SK-N-SH (cell line): Measurements from ENCODE around the gene STRA8. TPM values are rescaled to one million over a fixed set of nuclear protein-coding genes. Genes with fewer than 3 reads are reported as not detected.
"Not testable (repeated sequence)": the region's sequence is repeated elsewhere in the genome, so short reads cannot be mapped to it uniquely, and the experiment has no call there.

Source experiments
- CTCF ChIA-PET: fragments of 300-600, 350-600 bp; formaldehyde crosslinking; extraction: SDS; loops from one replicate; lab custom pipeline; 2021; lab: Yijun Ruan, JAX
- POLR2A ChIA-PET: fragments of 350-600 bp; sonication (Branson Sonifier 250); formaldehyde crosslinking; extraction: SDS; loops from one replicate; lab custom pipeline; 2020; ENCODE audit warnings: antibody characterized with exemption, inconsistent platforms; lab: Yijun Ruan, JAX
- DNase-seq: peaks from one replicate; pipeline ENCODE4 v3.0.0; 2012
- H2AFZ ChIP-seq: fragments of 200-600 bp; sonication (generic); 2 replicates; pipeline ENCODE4 v1.8.1; 2016; ENCODE audit warnings: antibody characterized with exemption, mild to moderate bottlenecking, low read depth
- H3F3A ChIP-seq: fragments of 200-600 bp; sonication (generic); replicated peaks from 2 replicates; pipeline ENCODE3; 2016; ENCODE audit warnings: antibody characterized with exemption, mild to moderate bottlenecking; ENCODE audit not compliant: insufficient read depth
- H3K27ac ChIP-seq, 2 experiments: fragments of 200-500 bp in 1 of 2; fragments of 200-600 bp in 1 of 2; sonication (Bioruptor generic) in 1 of 2; sonication (generic), shearing (Covaris generic) in 1 of 2; 2 replicates each; pipeline versions ENCODE4 v1.5.1 to v1.6.1; 2014 to 2016; ENCODE audit warnings: low read depth in 2 of 2, inconsistent platforms in 1 of 2, low read length in 1 of 2, mild to moderate bottlenecking in 1 of 2, mixed read lengths in 1 of 2
- H3K27me3 ChIP-seq: fragments of 200-600 bp; sonication (generic), shearing (Covaris generic); 2 replicates; pipeline ENCODE4 v1.6.1; 2016; ENCODE audit warnings: mixed run types; ENCODE audit not compliant: insufficient read depth
- H3K36me3 ChIP-seq, 2 experiments: fragments of 200-500 bp in 1 of 2; fragments of 200-600 bp in 1 of 2; sonication (Bioruptor generic) in 1 of 2; sonication (generic) in 1 of 2; replicated peaks in 1 of 2; 2 replicates each; pipeline versions ENCODE3 to v1.5.1; 2014 to 2016; ENCODE audit warnings: low read length in 1 of 2, mild to moderate bottlenecking in 1 of 2; ENCODE audit not compliant: insufficient read depth in 2 of 2, control insufficient read depth in 1 of 2
- H3K4me1 ChIP-seq, 2 experiments: fragments of 200-500 bp in 1 of 2; fragments of 200-600 bp in 1 of 2; sonication (Bioruptor generic) in 1 of 2; sonication (generic), shearing (Covaris generic) in 1 of 2; 2 replicates each; pipeline versions ENCODE4 v1.5.1 to v1.6.1; 2014 to 2016; ENCODE audit warnings: low read depth in 1 of 2, low read length in 1 of 2, mixed run types in 1 of 2; ENCODE audit not compliant: insufficient read depth in 2 of 2, control insufficient read depth in 1 of 2
- H3K4me2 ChIP-seq: fragments of 200-600 bp; sonication (generic), shearing (Covaris generic); 2 replicates; pipeline ENCODE4 v1.6.1; 2017; ENCODE audit warnings: mixed run types
- H3K4me3 ChIP-seq, 2 experiments: fragments of 200-500 bp in 1 of 2; fragments of 200-600 bp in 1 of 2; sonication (Bioruptor generic) in 1 of 2; sonication (generic), shearing (Covaris generic) in 1 of 2; 2 replicates each; pipeline versions ENCODE4 v1.5.1 to v1.8.1; 2014 to 2016; ENCODE audit warnings: low read depth in 2 of 2, inconsistent platforms in 1 of 2, low read length in 1 of 2, mild to moderate bottlenecking in 1 of 2, mixed read lengths in 1 of 2, moderate library complexity in 1 of 2
- H3K79me2 ChIP-seq: fragments of 200-600 bp; sonication (generic); 2 replicates; pipeline ENCODE4 v1.8.1; 2017; ENCODE audit warnings: mild to moderate bottlenecking; ENCODE audit not compliant: insufficient read depth
- H3K9ac ChIP-seq: fragments of 200-600 bp; sonication (generic); 2 replicates; pipeline ENCODE4 v1.6.1; 2017; ENCODE audit warnings: mixed run types
- H3K9me2 ChIP-seq: fragments of 200-600 bp; sonication (generic); 2 replicates; pipeline ENCODE4 v1.6.1; 2017; ENCODE audit warnings: mixed run types
- H3K9me3 ChIP-seq: fragments of 200-600 bp; sonication (generic); 2 replicates; pipeline ENCODE4 v1.6.1; 2017; ENCODE audit warnings: mixed run types, mild to moderate bottlenecking, moderate library complexity
- H4K20me1 ChIP-seq: fragments of 200-600 bp; sonication (generic); 2 replicates; pipeline ENCODE4 v1.6.1; 2017; ENCODE audit warnings: mild to moderate bottlenecking, mixed run types; ENCODE audit not compliant: insufficient read depth
- EP300 ChIP-seq, 2 experiments: IDR thresholded peaks; 2 replicates each; pipeline versions ENCODE4 v1.4.0 to v1.6.1; 2012; ENCODE audit warnings: borderline replicate concordance in 1 of 2, low read depth in 1 of 2, low read length in 1 of 2
- MXI1 ChIP-seq: IDR thresholded peaks from 2 replicates; pipeline ENCODE4 v1.6.1; 2012; ENCODE audit warnings: mild to moderate bottlenecking, low read depth, low read length, improper control_type of control experiment
- SMC3 ChIP-seq: IDR thresholded peaks from 2 replicates; pipeline ENCODE4 v1.6.1; 2012; ENCODE audit warnings: low read depth, low read length, improper control_type of control experiment
- TAF1 ChIP-seq: IDR thresholded peaks from 2 replicates; pipeline ENCODE4 v1.6.1; 2012; ENCODE audit warnings: low read depth, mild to moderate bottlenecking, low read length, moderate library complexity, borderline replicate concordance
- WGBS: methylation state at CpG from one replicate; pipeline ENCODE4 v1.1.6; 2017; ENCODE audit warnings: low lambda C conversion rate; 5-methylcytosine and 5-hydroxymethylcytosine counted together
- polyA plus RNA-seq, 3 experiments: library from polyadenylated mRNA; depleted of rRNA; stranded (reverse); fragments of >200 nt; gene quantifications; 2 replicates each; pipeline ENCODE4 v1.2.3, GENCODE V29; 2012
- TF ChIP-seq, protein P1 (sequence below): fragments of 200-600 bp; sonication (generic); IDR thresholded peaks from 2 replicates; pipeline ENCODE4 v1.6.1; 2017; ENCODE audit warnings: antibody characterized with exemption, mild to moderate bottlenecking, moderate library complexity

The STRA8 gene
- polyA plus RNA-seq, 1 of the 3 experiments (the other 2 are of a cell fraction), result not detected

DNA sequence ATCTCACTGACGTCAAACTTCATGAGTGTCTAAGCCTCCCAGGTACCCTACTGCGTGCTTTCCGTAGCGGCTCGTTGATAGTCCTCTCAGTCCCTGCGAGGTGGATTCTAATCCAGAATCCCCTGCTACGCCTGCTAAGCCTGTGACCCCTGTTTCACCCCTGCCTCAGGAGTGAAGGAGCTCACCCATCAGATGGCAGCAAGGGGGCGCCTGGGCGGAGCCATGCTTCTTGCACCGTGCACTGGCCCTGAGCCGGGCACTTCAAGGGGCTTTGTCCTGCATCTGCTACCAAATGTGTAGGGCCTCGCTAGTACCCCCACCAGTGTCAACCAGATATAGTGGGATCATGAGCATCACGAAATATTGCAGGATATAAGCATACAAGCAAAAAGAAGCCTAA, 918 bp upstream of the STRA8 start:
- Histone ChIP-seq H3K79me2 (no peaks in the 10 kb centered on the region), H3F3A (no peaks in the 10 kb centered on the region), H3K4me3 (no peak overlapping the region)
- TF ChIP-seq TAF1, result no peak
- TF ChIP-seq, protein P1, sequence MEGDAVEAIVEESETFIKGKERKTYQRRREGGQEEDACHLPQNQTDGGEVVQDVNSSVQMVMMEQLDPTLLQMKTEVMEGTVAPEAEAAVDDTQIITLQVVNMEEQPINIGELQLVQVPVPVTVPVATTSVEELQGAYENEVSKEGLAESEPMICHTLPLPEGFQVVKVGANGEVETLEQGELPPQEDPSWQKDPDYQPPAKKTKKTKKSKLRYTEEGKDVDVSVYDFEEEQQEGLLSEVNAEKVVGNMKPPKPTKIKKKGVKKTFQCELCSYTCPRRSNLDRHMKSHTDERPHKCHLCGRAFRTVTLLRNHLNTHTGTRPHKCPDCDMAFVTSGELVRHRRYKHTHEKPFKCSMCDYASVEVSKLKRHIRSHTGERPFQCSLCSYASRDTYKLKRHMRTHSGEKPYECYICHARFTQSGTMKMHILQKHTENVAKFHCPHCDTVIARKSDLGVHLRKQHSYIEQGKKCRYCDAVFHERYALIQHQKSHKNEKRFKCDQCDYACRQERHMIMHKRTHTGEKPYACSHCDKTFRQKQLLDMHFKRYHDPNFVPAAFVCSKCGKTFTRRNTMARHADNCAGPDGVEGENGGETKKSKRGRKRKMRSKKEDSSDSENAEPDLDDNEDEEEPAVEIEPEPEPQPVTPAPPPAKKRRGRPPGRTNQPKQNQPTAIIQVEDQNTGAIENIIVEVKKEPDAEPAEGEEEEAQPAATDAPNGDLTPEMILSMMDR, result peak; percentile 40; the same call in 1 of the 2 replicates
- TF ChIP-seq, all 33 proteins: peak for 1
- Histone ChIP-seq H3K4me1 (no peaks in the 10 kb centered on the region), H3K36me3 (no peaks in the 10 kb centered on the region), H3K27me3 (no peaks in the 10 kb centered on the region; the same call in 1 of the 2 replicates), H2AFZ (no peak overlapping the region), H3K9ac (no peak overlapping the region), H3K27ac (no peak overlapping the region), H3K9me2 (no peaks in the 10 kb centered on the region), H4K20me1 (no peaks in the 10 kb centered on the region), H3K9me3 (no peaks in the 10 kb centered on the region), H3K4me2 (no peak overlapping the region)
- CTCF ChIA-PET, result interaction anchor here (0.9 to 1.5 kb wide), 5 partner anchors 10 to 42 kb away, joined by 3 to 4 read pairs (median 3); no protein-coding TSS in a partner anchor
- peak; percentile 57 for DNase-seq
- POLR2A ChIA-PET, result interaction anchor here (0.6 kb wide), 1 partner anchor 675 kb away, joined by 5 read pairs; no protein-coding TSS in a partner anchor
- 75% methylated on average over 13 of the region's 13 CpGs for WGBS

DNA sequence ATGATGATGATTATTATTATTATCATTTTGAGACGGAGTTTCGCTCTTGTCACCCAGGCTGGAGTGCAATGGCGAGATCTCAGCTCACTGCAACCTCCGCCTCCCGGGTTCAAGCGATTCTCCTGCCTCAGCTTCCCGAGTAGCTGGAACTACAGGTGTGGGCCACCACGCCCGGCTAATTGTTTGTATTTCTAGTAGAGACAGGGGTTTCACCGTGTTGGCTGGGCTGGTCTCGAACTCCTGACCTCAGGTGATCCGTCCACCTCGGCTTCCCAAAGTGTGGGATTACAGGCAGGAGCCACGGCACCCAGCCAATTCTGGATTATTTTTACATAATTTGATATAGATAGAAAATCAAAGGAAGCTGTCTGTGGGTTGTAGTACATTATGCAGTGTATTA, 457 bp downstream of the STRA8 start:
- H3K9me2 ChIP-seq, DNase-seq, H2AFZ ChIP-seq, H3K4me3 ChIP-seq, H3K4me1 ChIP-seq, POLR2A ChIA-PET, H3F3A ChIP-seq, H3K4me2 ChIP-seq, H3K9ac ChIP-seq, H3K27ac ChIP-seq, H3K79me2 ChIP-seq, H3K36me3 ChIP-seq, H3K27me3 ChIP-seq, H4K20me1 ChIP-seq, H3K9me3 ChIP-seq: not testable (repeated sequence)
- CTCF ChIA-PET, result interaction anchor here (1.7 kb wide), 1 partner anchor 47 kb away, joined by 5 read pairs; no protein-coding TSS in a partner anchor
- 84% methylated on average over 14 of the region's 14 CpGs for WGBS

DNA sequence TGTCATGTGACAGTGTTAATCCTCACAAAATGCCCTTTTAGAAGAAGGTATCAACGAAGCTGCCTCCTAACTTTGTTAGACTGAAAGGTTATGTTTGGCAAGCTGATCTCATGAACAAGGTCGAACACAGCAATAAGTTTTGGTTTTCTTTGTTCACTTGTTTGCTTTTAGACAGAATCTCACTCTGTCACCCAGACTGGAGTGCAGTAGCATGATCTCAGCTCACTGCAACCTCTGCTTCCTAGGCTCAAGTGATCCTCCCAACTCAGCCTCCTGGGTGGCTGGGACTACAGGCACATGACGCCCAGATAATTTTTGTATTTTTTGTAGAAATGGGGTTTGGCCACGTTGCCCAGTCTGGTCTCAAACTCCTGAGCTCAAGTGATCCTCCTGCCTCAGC, 1.1 kb downstream of the STRA8 start:
- 34% methylated on average over 4 of the region's 4 CpGs for WGBS
- CTCF ChIA-PET, result interaction anchor here (1.0 to 1.7 kb wide), 3 partner anchors 10 to 47 kb away, joined by 3 to 8 read pairs (median 5); no protein-coding TSS in a partner anchor

More for the DNA sequence above, 1.1 kb downstream of the STRA8 start:
- H4K20me1 ChIP-seq, result no peaks in the 10 kb centered on the region
- no peak for TF ChIP-seq EP300 (IDR thresholded peaks at IDR 0.05; ENCODE audit: borderline replicate concordance in 1 of 2, low read depth in 1 of 2, low read length in 1 of 2)
- TF ChIP-seq SMC3, result no peak
- TF ChIP-seq MXI1, result no peak
- TF ChIP-seq, all 33 proteins: peak for 0
- Histone ChIP-seq H3K9me2 (no peaks in the 10 kb centered on the region), H3K36me3 (no peaks in the 10 kb centered on the region), H3K27ac (no peak overlapping the region), H3K9ac (no peak overlapping the region), H3F3A (no peaks in the 10 kb centered on the region), H3K4me2 (no peak overlapping the region), H3K4me3 (no peak overlapping the region), H3K4me1 (no peaks in the 10 kb centered on the region), H2AFZ (no peak overlapping the region), H3K27me3 (no peaks in the 10 kb centered on the region), H3K79me2 (no peaks in the 10 kb centered on the region), H3K9me3 (no peaks in the 10 kb centered on the region)
- no peak for DNase-seq
- POLR2A ChIA-PET, result no interaction called here
